Tibial artery (tissue), 4 donors: ENCODE data around the gene ALDH16A1.

Source experiments
- DNase-seq, 2 donors: peaks; one replicate each; pipeline ENCODE4 v3.0.0-alpha.2; 2019
- H3K27ac ChIP-seq, 2 donors: fragments of 200-600 bp; sonication (generic) in 1 of 2; 1 replicate in 1 of 2; 2 replicates in 1 of 2; pipeline ENCODE4 v1.5.1; 2018 to 2019; ENCODE audit warnings: mild to moderate bottlenecking in 1 of 2
- H3K27me3 ChIP-seq, 2 donors: fragments of 200-600 bp; sonication (generic) in 1 of 2; one replicate each; pipeline versions ENCODE4 v1.5.1 to v1.6.0; 2016 to 2019
- H3K36me3 ChIP-seq, 3 donors: fragments of 200-600 bp; sonication (generic) in 2 of 3; one replicate each; pipeline ENCODE4 v1.5.1; 2016 to 2019; ENCODE audit warnings: mild to moderate bottlenecking in 2 of 3
- H3K4me1 ChIP-seq, 4 donors: fragments of 200-600 bp; sonication (generic) in 2 of 4; 1 replicate in 3 of 4; 2 replicates in 1 of 4; pipeline ENCODE4 v1.5.1; 2016 to 2019
- H3K4me3 ChIP-seq, 2 donors: fragments of 200-600 bp; sonication (generic) in 1 of 2; 1 replicate in 1 of 2; 2 replicates in 1 of 2; pipeline ENCODE4 v1.5.1; 2018 to 2019; ENCODE audit warnings: mild to moderate bottlenecking in 2 of 2
- H3K9me3 ChIP-seq, 3 donors: fragments of 200-600 bp; sonication (generic) in 1 of 3; one replicate each; pipeline ENCODE4 v1.5.1; 2016 to 2019
- intact Hi-C: fragments of 100-400 bp; cut with DNase I; formaldehyde crosslinking; loops from one replicate; pipeline ENCODE4 v1.15.0; 2023; ENCODE audit warnings: low total_unique reads
- TF ChIP-seq, protein P1 (sequence below), 2 experiments: fragments of 200-600 bp in 1 of 2; fragments of 450-650 bp in 1 of 2; IDR thresholded peaks; one replicate each; pipeline ENCODE4 v1.5.1; 2017 to 2019; ENCODE audit warnings: antibody characterized with exemption in 2 of 2, mild to moderate bottlenecking in 1 of 2, moderate library complexity in 1 of 2

The ALDH16A1 gene

GRCh38 chr19:49430172-49430677 is 22.8 kb upstream of the ALDH16A1 start:
- intact Hi-C loops, result loop anchor here (5.0 kb wide), 1 partner anchor 33 kb away; no protein-coding TSS in a partner anchor
- H3K27me3 ChIP-seq, result peaks cover 0 to 100% of the 10 kb centered on the region in 2 donors
- no peak overlapping the region for H3K4me3 ChIP-seq
- TF ChIP-seq, protein P1, sequence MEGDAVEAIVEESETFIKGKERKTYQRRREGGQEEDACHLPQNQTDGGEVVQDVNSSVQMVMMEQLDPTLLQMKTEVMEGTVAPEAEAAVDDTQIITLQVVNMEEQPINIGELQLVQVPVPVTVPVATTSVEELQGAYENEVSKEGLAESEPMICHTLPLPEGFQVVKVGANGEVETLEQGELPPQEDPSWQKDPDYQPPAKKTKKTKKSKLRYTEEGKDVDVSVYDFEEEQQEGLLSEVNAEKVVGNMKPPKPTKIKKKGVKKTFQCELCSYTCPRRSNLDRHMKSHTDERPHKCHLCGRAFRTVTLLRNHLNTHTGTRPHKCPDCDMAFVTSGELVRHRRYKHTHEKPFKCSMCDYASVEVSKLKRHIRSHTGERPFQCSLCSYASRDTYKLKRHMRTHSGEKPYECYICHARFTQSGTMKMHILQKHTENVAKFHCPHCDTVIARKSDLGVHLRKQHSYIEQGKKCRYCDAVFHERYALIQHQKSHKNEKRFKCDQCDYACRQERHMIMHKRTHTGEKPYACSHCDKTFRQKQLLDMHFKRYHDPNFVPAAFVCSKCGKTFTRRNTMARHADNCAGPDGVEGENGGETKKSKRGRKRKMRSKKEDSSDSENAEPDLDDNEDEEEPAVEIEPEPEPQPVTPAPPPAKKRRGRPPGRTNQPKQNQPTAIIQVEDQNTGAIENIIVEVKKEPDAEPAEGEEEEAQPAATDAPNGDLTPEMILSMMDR (IDR thresholded peaks at IDR 0.05), result no peak
- H3K4me1 ChIP-seq, result peaks cover 0 to 22% (median 8%) of the 10 kb centered on the region in 4 donors
- DNase-seq, result no peak
- no peaks in the 10 kb centered on the region for H3K9me3 ChIP-seq
- no peak overlapping the region for H3K27ac ChIP-seq
- no peaks in the 10 kb centered on the region for H3K36me3 ChIP-seq

- H3K27ac ChIP-seq, result no peak overlapping the region
Measured at GRCh38 chr19:49430678-49431329, 22.2 kb upstream of the ALDH16A1 start.

DNA sequence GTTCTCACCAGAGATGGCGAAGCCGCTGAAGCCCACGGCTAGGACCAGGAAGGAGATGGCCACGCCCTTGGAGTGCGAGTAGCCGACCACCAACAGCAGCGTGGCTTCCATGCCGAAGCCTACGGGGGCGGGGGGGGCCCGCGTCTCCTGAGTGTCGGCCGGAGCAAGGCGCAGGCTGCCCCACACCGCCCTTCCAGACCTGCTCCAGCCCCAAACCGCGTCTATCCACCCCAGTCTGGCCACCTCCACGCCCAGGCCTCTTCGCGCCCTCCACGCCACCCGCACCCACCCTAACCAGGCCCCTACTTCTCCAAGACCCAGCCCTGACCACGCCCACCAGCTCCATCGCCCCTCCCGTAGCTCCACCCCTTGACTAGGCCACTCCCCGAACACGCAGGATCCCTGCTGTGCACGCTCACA is 21.7 kb upstream of the ALDH16A1 start:
- Histone ChIP-seq H3K9me3 (no peaks in the 10 kb centered on the region), H3K27me3 (peaks cover 0 to 100% of the 10 kb centered on the region in 2 donors), H3K4me3 (no peak overlapping the region), H3K4me1 (peaks cover 0 to 24% (median 8%) of the 10 kb centered on the region in 4 donors), H3K27ac (no peak overlapping the region), H3K36me3 (no peaks in the 10 kb centered on the region)
- DNase-seq, result no peak
- intact Hi-C loops, result loop anchor here (5.0 kb wide), 1 partner anchor 34 kb away; no protein-coding TSS in a partner anchor
- TF ChIP-seq, protein P1 (IDR thresholded peaks at IDR 0.05), result no peak

More at GRCh38 chr19:49430678-49431329, 22.2 kb upstream of the ALDH16A1 start:
- Histone ChIP-seq H3K9me3 (no peaks in the 10 kb centered on the region), H3K36me3 (no peaks in the 10 kb centered on the region), H3K4me1 (peaks cover 0 to 22% (median 8%) of the 10 kb centered on the region in 4 donors), H3K4me3 (no peak overlapping the region), H3K27me3 (peaks cover 0 to 100% of the 10 kb centered on the region in 2 donors)
- intact Hi-C loops, result loop anchor here (5.0 kb wide), 1 partner anchor 34 kb away; no protein-coding TSS in a partner anchor
- no peak for DNase-seq
- TF ChIP-seq, protein P1 (IDR thresholded peaks at IDR 0.05), result no peak

- intact Hi-C loops, result loop anchor here (5.0 kb wide), 1 partner anchor 35 kb away; no protein-coding TSS in a partner anchor
- no peaks in the 10 kb centered on the region for H3K9me3 ChIP-seq
- H3K27ac ChIP-seq, result no peak overlapping the region
- H3K27me3 ChIP-seq, result peaks cover 0 to 100% of the 10 kb centered on the region in 2 donors
- no peak overlapping the region for H3K4me3 ChIP-seq
- no peaks in the 10 kb centered on the region for H3K36me3 ChIP-seq
- peaks cover 0 to 26% (median 8%) of the 10 kb centered on the region in 4 donors for H3K4me1 ChIP-seq
- TF ChIP-seq, protein P1 (IDR thresholded peaks at IDR 0.05), result no peak
- no peak for DNase-seq
Measured at GRCh38 chr19:49432141-49433073, 20.6 kb upstream of the ALDH16A1 start.

GRCh38 chr19:49433240-49433901 is 19.7 kb upstream of the ALDH16A1 start:
- no peaks in the 10 kb centered on the region for H3K9me3 ChIP-seq
- peaks cover 0 to 100% of the 10 kb centered on the region in 2 donors for H3K27me3 ChIP-seq
- no peaks in the 10 kb centered on the region for H3K36me3 ChIP-seq
- peaks cover 0 to 16% (median 2%) of the 10 kb centered on the region in 4 donors for H3K4me1 ChIP-seq
- intact Hi-C loops, result loop anchor here (5.0 kb wide), 1 partner anchor 36 kb away; no protein-coding TSS in a partner anchor
- TF ChIP-seq, protein P1 (IDR thresholded peaks at IDR 0.05), result no peak
- H3K4me3 ChIP-seq, result no peak overlapping the region
- DNase-seq, result no peak
- no peak overlapping the region for H3K27ac ChIP-seq
